HEK293T (cell line): Measurements from ENCODE around the gene COPS3.

Experiments
- ARNT ChIP-seq: fragments of 450-650 bp; IDR thresholded peaks from 2 replicates; pipeline ENCODE4 v1.6.1; 2017; ENCODE audit warnings: mild to moderate bottlenecking
- BHLHE40 ChIP-seq: fragments of 450-650 bp; IDR thresholded peaks from 2 replicates; pipeline ENCODE4 v1.6.1; 2016; ENCODE audit warnings: mild to moderate bottlenecking, moderate library complexity, borderline replicate concordance
- ELF4 ChIP-seq: fragments of 450-650 bp; IDR thresholded peaks from 2 replicates; pipeline ENCODE4 v1.6.1; 2017; ENCODE audit warnings: antibody characterized with exemption
- FOXA1 ChIP-seq: fragments of 450-650 bp; IDR thresholded peaks from 2 replicates; pipeline ENCODE4 v1.6.1; 2016; ENCODE audit warnings: mild to moderate bottlenecking
- FOXK2 ChIP-seq: fragments of 450-650 bp; IDR thresholded peaks from 2 replicates; pipeline ENCODE4 v1.6.1; 2016; ENCODE audit warnings: mild to moderate bottlenecking
- FOXM1 ChIP-seq: fragments of 450-650 bp; IDR thresholded peaks from 2 replicates; pipeline ENCODE4 v1.6.1; 2017; ENCODE audit warnings: mild to moderate bottlenecking, borderline replicate concordance
- HDGF ChIP-seq: fragments of 450-650 bp; IDR thresholded peaks from 2 replicates; pipeline ENCODE4 v1.6.1; 2017; ENCODE audit warnings: antibody characterized with exemption, borderline replicate concordance
- L3MBTL2 ChIP-seq: fragments of 450-650 bp; conservative IDR thresholded peaks from 2 replicates; pipeline ENCODE4 v1.6.1; 2016; ENCODE audit warnings: mild to moderate bottlenecking
- SP1 ChIP-seq: fragments of 450-650 bp; IDR thresholded peaks from 2 replicates; pipeline ENCODE4 v1.6.1; 2017
- SUZ12 ChIP-seq: fragments of 450-650 bp; IDR thresholded peaks from 2 replicates; pipeline ENCODE4 v1.6.1; 2016; ENCODE audit warnings: mild to moderate bottlenecking
- TARDBP ChIP-seq: fragments of 450-650 bp; IDR thresholded peaks from 2 replicates; pipeline ENCODE4 v1.6.1; 2016
- ZNF384 ChIP-seq: fragments of 450-650 bp; IDR thresholded peaks from 2 replicates; pipeline ENCODE4 v1.6.1; 2016

GRCh38 chr17:17320911-17321220, 39.8 kb upstream of the COPS3 start:
- TF ChIP-seq ARNT, result no peak
- TF ChIP-seq FOXM1, result no peak
- no peak for TF ChIP-seq SP1
- no peak for TF ChIP-seq FOXK2
- TF ChIP-seq FOXA1, result no peak
- TF ChIP-seq ZNF384, result no peak
- TF ChIP-seq ELF4, result no peak
- no peak for TF ChIP-seq BHLHE40
- TF ChIP-seq TARDBP, result no peak
- TF ChIP-seq HDGF, result no peak
- TF ChIP-seq L3MBTL2, result no peak
- TF ChIP-seq SUZ12, result no peak
